ENCODE data around the gene GTSE1. TPM values are rescaled to one million over a fixed set of nuclear protein-coding genes. Genes with fewer than 3 reads are reported as not detected.

GTSE1 gene
- total and polyA plus RNA-seq, 2 of the 13 experiments (the other 11 are each of a cell fraction or from before 2014, with no cell fraction given), result 10.7 to 13.5 TPM

GRCh38 chr22:46369716-46370583 lies 73.3 kb downstream of the GTSE1 start:
- Histone ChIP-seq H3K9me3 (ENCODE audit: low read length) (no peaks in the 10 kb centered on the region), H3K4me2 (ENCODE audit: low read depth, low read length) (peak overlapping the region; percentile 77), H3K4me1 (ENCODE audit: insufficient read depth, low read length) (peaks cover 32% of the 10 kb centered on the region), H3K4me3 (replicated peaks in 1 of 3; ENCODE audit: insufficient read depth in 1 of 3, low read depth in 2 of 3, low read length in 3 of 3) (peak overlapping the region in 1 of 3 experiments; percentile 51; a peak in 1 of 6 replicates), H3K9ac (ENCODE audit: insufficient read depth, low read depth, low read length) (no peak overlapping the region), H3K27ac (ENCODE audit: extremely low read length, insufficient read depth, low read length) (no peak overlapping the region), H3K79me2 (ENCODE audit: insufficient read depth, low read length) (no peaks in the 10 kb centered on the region), H4K20me1 (ENCODE audit: insufficient read depth, low read length) (no peaks in the 10 kb centered on the region), H3K36me3 (replicated peaks in 1 of 2; ENCODE audit: control insufficient read depth in 1 of 2, insufficient read depth in 2 of 2, low read length in 2 of 2) (no peaks in the 10 kb centered on the region), H3K27me3 (ENCODE audit: control insufficient read depth in 1 of 2, insufficient read depth in 2 of 2, low read length in 2 of 2) (no peaks in the 10 kb centered on the region), H2AFZ (ENCODE audit: low read length) (no peak overlapping the region)
- BruUV-seq (replicated peaks), result no TSS peak
- ATAC-seq (no peak), FAIRE-seq (no peak), DNase-seq (ENCODE audit: low spot score) (no peak)
- POLR2A ChIA-PET, result interaction anchor here (1.5 kb wide), 2 partner anchors 7 to 8 kb away, joined by 4 to 5 read pairs; no protein-coding TSS in a partner anchor
- in situ Hi-C loops (cut with HindIII; ENCODE audit: extremely low pct_ligation_motif_present, low pct_unique_long_range_greater_than_20kb) (loop anchor here (5.0 kb wide), 2 partner anchors 72 to 167 kb away; partner anchors contain the start of gene CELSR1), intact Hi-C loops (cut with micrococcal nuclease; ENCODE audit: unreplicated experiment) (no loop called here)
- CTCF ChIA-PET (ENCODE audit: low intra/inter-chr PET ratio, low total read pairs), result interaction anchor here (1.8 kb wide), 1 partner anchor 20 kb away, joined by 5 read pairs; no protein-coding TSS in a partner anchor
- 82% methylated on average over 14 of the region's 25 CpGs for WGBS (ENCODE audit: low lambda C conversion rate)
- TF ChIP-seq MAFK (conservative IDR thresholded peaks at IDR 0.05 in 1 of 2, IDR thresholded peaks at IDR 0.05 in 1 of 2; ENCODE audit: low read length in 2 of 2) (no peak), ARID2 (CRISPR knock-in tag; IDR thresholded peaks at IDR 0.05; ENCODE audit: borderline replicate concordance) (no peak), JUNB (CRISPR knock-in tag; IDR thresholded peaks at IDR 0.05; ENCODE audit: borderline replicate concordance) (no peak), ZNF552 (CRISPR knock-in tag; IDR thresholded peaks at IDR 0.05; ENCODE audit: borderline replicate concordance) (no peak), ZNF296 (CRISPR knock-in tag; conservative IDR thresholded peaks at IDR 0.05) (no peak), MBNL3 (CRISPR knock-in tag; conservative IDR thresholded peaks at IDR 0.05) (no peak), SKI (IDR thresholded peaks at IDR 0.05; ENCODE audit: partially characterized antibody) (no peak), ZNF543 (CRISPR knock-in tag; IDR thresholded peaks at IDR 0.05) (no peak), ZNF564 (CRISPR knock-in tag; IDR thresholded peaks at IDR 0.05) (no peak), MNT (IDR thresholded peaks at IDR 0.05) (peak; percentile 33; the same call in 1 of the 2 replicates), ZBTB40 (IDR thresholded peaks at IDR 0.05) (no peak), ZBTB40 (CRISPR knock-in tag; IDR thresholded peaks at IDR 0.05) (0 out of 2 replicates have a peak, but pooled peaks have one; percentile 3), GFI1 (CRISPR knock-in tag; IDR thresholded peaks at IDR 0.05; ENCODE audit: borderline replicate concordance) (no peak)

Data from HepG2 (cell line).